H1 (cell line): ENCODE data around the gene FXN. TPM values are rescaled to one million over a fixed set of nuclear protein-coding genes. Genes with fewer than 3 reads are reported as not detected.

ENCODE experiments used
- CBX5 ChIP-seq: fragments of 300-800, 300-1000 bp; sonication (generic); IDR thresholded peaks from 2 replicates; pipeline ENCODE4 v1.7.1; 2016; ENCODE audit warnings: antibody characterized with exemption, low read length, low read depth
- KDM4A ChIP-seq: IDR thresholded peaks from one replicate; pipeline ENCODE4 v1.7.1; 2012; ENCODE audit warnings: low read depth, mild to moderate bottlenecking, moderate library complexity, low read length, inconsistent platforms; ENCODE audit not compliant: severe bottlenecking
- MAFK ChIP-seq: IDR thresholded peaks from 2 replicates; pipeline ENCODE4 v1.6.1; 2012; ENCODE audit warnings: low read depth, mild to moderate bottlenecking, improper control_type of control experiment, low read length
- PHF8 ChIP-seq: fragments of 200-600 bp; sonication (generic); conservative IDR thresholded peaks from 2 replicates; pipeline ENCODE4 v1.7.1; 2012; ENCODE audit warnings: low read depth, mild to moderate bottlenecking, inconsistent platforms, low read length, moderate library complexity
- POU5F1 ChIP-seq: IDR thresholded peaks from 2 replicates; pipeline ENCODE4 v1.6.1; 2011; ENCODE audit warnings: low read depth, mild to moderate bottlenecking, low read length, moderate library complexity
- RNF2 ChIP-seq: fragments of 200-900, 300-1000 bp; sonication (generic); IDR thresholded peaks from 2 replicates; pipeline ENCODE4 v1.7.1; 2016; ENCODE audit warnings: borderline replicate concordance, low read depth, mild to moderate bottlenecking, antibody characterized with exemption, low read length; ENCODE audit not compliant: poor library complexity, severe bottlenecking; ENCODE audit errors: missing control alignments
- SIN3A ChIP-seq, 2 experiments: IDR thresholded peaks in 1 of 2; conservative IDR thresholded peaks in 1 of 2; 2 replicates each; pipeline ENCODE4 v1.6.1; 2011 to 2012; ENCODE audit warnings: low read length in 2 of 2, improper control_type of control experiment in 1 of 2, low read depth in 1 of 2, mild to moderate bottlenecking in 1 of 2
- SIRT6 ChIP-seq: IDR thresholded peaks from one replicate; pipeline ENCODE4 v1.7.1; 2012; ENCODE audit warnings: low read length, inconsistent platforms
- SP2 ChIP-seq: IDR thresholded peaks from 2 replicates; pipeline ENCODE4 v1.6.1; 2012; ENCODE audit warnings: mild to moderate bottlenecking, low read length, inconsistent platforms
- TAF7 ChIP-seq: optimal IDR thresholded peaks from 2 replicates; pipeline ENCODE3; 2011; ENCODE audit warnings: low read depth, mild to moderate bottlenecking, inconsistent platforms, low read length, moderate library complexity, borderline replicate concordance
- ZNF274 ChIP-seq: IDR thresholded peaks from 2 replicates; pipeline ENCODE4 v1.7.0; 2012; ENCODE audit warnings: low read length, borderline replicate concordance; ENCODE audit errors: extremely low read depth
- polyA plus RNA-seq, 7 experiments: library from polyadenylated mRNA; depleted of rRNA in 3 of 7; stranded (reverse) in 5 of 7; unstranded in 2 of 7; fragments of >200 nt in 5 of 7; fragments of 200-250 nt in 2 of 7; gene quantifications; 1 replicate in 5 of 7; 2 replicates in 1 of 7; 4 replicates in 1 of 7; pipeline versions ENCODE4 v1.2.1 to v1.2.3, GENCODE V29; 2011 to 2013; ENCODE audit warnings: missing spikeins in 2 of 7, mixed read lengths in 2 of 7
- total RNA-seq: library from RNA; stranded (reverse); fragmentation: NEBNext Ultra II Directional; extraction: Animal tissue kit (Norgen Biotek cat#: 25700); gene quantifications from 2 replicates; pipeline ENCODE4 v1.2.1, GENCODE V29; 2021
- TF ChIP-seq, protein P1 (sequence below), 3 experiments: IDR thresholded peaks; 1 replicate in 2 of 3; 2 replicates in 1 of 3; pipeline versions ENCODE4 v1.5.1 to v1.6.1; 2011; ENCODE audit warnings: low read length in 3 of 3, mild to moderate bottlenecking in 3 of 3, inconsistent platforms in 2 of 3, low read depth in 1 of 3, moderate library complexity in 1 of 3; ENCODE audit not compliant: insufficient read depth in 1 of 3; ENCODE audit errors: control extremely low read depth in 1 of 3

FXN gene
- total and polyA plus RNA-seq, 2 of the 8 experiments (the other 6 are each of a cell fraction or from before 2014, with no cell fraction given), result 34.2 to 37.5 TPM

- TF ChIP-seq, protein P1, sequence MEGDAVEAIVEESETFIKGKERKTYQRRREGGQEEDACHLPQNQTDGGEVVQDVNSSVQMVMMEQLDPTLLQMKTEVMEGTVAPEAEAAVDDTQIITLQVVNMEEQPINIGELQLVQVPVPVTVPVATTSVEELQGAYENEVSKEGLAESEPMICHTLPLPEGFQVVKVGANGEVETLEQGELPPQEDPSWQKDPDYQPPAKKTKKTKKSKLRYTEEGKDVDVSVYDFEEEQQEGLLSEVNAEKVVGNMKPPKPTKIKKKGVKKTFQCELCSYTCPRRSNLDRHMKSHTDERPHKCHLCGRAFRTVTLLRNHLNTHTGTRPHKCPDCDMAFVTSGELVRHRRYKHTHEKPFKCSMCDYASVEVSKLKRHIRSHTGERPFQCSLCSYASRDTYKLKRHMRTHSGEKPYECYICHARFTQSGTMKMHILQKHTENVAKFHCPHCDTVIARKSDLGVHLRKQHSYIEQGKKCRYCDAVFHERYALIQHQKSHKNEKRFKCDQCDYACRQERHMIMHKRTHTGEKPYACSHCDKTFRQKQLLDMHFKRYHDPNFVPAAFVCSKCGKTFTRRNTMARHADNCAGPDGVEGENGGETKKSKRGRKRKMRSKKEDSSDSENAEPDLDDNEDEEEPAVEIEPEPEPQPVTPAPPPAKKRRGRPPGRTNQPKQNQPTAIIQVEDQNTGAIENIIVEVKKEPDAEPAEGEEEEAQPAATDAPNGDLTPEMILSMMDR (IDR thresholded peaks at IDR 0.05; ENCODE audit: control extremely low read depth in 1 of 3, insufficient read depth in 1 of 3, low read depth in 1 of 3, low read length in 3 of 3), result peak; percentile 94 to 97 (median 95)
- TF ChIP-seq ZNF274 (no peak), POU5F1 (no peak), PHF8 (peak; percentile 94), SIN3A (conservative IDR thresholded peaks at IDR 0.05 in 1 of 2, IDR thresholded peaks at IDR 0.05 in 1 of 2; ENCODE audit: low read depth in 1 of 2, low read length in 2 of 2) (peak; percentile 53 to 65; a peak in 1 of 4 replicates), RNF2 (no peak), SP2 (no peak), MAFK (no peak), SIRT6 (no peak), CBX5 (no peak), KDM4A (peak; percentile 52), TAF7 (peak; percentile 84)
Observed at GRCh38 chr9:69035438-69036308, at the start of gene FXN (continued).
